CD4-positive, alpha-beta T cell treated with Interleukin-1 beta for 1 hour (primary cell): Measurements from ENCODE around the gene MYO7A.

ENCODE experiments used
- DNase-seq, 2 donors: peaks; one replicate each; pipeline ENCODE4 v3.0.0-alpha.2; 2020 to 2022

Gene MYO7A

GRCh38 chr11:77112641-77113381 lies 15.2 kb upstream of the MYO7A start:
- DNase-seq, result no peak

DNA sequence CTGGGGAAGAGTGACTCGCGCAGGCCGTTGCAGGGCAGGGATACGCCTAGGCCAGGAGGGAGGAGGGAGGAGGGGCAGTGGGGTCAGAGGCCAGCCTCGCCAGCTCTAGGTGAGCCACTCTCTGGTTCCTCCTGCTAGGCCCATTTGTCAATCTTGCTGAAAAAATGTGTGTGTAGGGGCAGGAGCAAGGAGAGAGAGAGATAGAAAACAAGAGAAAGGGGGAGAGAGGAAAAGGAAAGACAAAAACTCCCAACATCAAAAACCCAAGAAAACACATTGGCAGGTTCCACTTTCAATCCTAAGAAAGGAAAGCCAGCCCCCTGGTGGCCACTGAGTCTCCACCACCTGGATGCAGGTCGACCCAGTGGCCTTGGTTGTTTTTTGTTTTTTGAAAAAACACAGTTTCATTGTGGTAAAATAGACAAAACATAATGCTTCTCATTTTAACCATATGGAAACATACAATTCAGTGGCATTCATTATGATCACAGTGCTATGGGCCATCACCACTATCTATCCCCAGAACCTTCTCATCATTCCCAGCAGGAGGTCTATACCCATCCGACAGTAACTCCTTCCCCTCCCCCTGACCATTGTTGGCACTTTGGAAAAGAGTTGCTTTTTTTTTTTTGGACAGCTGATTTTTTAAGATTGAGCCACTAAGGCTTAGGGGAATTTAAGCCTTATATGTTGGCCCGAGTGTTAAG lies 14.5 kb upstream of the MYO7A start:
- DNase-seq, result peak in 1 of 2 donors; percentile 12

DNA sequence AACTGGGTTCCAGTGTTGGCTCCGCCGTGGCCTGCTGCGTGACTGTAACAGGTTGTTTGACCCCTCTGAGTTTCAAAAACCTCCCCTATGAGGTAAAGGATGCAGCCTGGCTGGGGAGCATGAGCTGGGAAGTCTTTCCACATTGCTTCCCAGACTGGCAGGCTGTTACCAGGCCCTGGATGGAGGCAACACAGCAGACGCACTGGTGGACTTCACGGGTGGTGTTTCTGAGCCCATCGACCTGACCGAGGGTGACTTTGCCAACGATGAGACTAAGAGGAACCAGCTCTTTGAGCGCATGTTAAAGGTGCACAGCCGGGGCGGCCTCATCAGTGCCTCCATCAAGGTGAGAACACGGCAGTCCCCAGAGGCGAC lies 14.0 kb upstream of the MYO7A start:
- no peak for DNase-seq

DNA sequence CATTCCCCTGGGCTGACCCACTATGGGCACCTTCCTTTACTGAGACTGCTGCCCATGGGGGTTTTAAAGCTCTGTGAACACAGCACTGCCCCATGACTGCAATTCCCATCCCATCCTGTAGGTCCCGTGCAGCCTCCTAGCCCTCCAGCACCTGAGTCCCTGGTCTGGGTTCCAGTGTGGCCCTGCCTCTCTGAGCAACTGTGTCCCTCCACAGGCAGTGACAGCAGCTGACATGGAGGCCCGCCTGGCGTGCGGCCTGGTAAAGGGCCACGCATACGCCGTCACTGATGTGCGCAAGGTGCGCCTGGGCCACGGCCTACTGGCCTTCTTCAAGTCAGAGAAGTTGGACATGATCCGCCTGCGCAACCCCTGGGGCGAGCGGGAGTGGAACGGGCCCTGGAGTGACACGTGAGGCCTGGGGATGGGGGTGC lies 12.8 kb upstream of the MYO7A start:
- DNase-seq, result no peak

- no peak for DNase-seq
Observed at GRCh38 chr11:77115956-77116355, 12.1 kb upstream of the MYO7A start.

GRCh38 chr11:77117492-77117891 lies 10.6 kb upstream of the MYO7A start:
- DNase-seq, result no peak

GRCh38 chr11:77118086-77118485 lies 10.0 kb upstream of the MYO7A start:
- DNase-seq, result no peak

DNA sequence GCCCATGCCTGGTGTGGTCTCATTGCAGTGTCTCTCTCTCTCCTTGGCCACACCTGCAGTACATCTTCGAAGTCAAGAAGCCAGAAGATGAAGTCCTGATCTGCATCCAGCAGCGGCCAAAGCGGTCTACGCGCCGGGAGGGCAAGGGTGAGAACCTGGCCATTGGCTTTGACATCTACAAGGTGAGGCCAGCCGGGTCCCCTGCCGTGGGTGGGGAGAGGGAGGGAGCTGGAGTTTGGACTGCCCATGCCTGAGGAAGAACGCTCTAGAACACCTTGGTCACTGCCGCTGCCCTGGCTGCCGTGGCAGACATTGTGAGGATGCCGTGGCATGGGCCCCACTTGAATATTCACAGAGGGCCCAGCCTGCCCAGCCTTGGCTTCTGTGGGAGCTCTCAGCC lies 9.1 kb upstream of the MYO7A start:
- DNase-seq, result no peak

DNA sequence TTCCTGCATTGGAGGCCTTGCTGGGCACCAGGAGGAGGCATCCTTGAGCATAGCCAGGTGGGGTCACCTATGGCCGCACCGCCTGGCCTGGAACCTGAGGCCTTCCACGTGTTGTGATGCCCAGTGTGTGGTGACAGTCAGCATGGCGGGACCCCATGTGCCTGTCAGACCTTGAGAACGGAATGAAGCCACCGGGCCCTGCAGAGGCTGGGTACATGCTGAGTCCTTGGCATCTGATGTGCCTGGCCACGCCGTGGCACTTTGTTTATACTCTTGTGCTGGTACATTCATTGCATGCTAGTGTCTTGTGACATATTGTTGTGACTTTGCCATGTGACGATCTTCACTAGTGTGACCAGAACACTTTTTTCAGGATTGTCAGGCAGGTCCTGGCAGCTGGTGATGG lies 8.5 kb upstream of the MYO7A start:
- DNase-seq, result no peak

GRCh38 chr11:77120571-77120970 lies 7.5 kb upstream of the MYO7A start:
- DNase-seq, result no peak

- no peak for DNase-seq
Observed at GRCh38 chr11:77121096-77121640, 6.9 kb upstream of the MYO7A start.

GRCh38 chr11:77121876-77122575 lies 6.0 kb upstream of the MYO7A start:
- DNase-seq, result no peak

DNA sequence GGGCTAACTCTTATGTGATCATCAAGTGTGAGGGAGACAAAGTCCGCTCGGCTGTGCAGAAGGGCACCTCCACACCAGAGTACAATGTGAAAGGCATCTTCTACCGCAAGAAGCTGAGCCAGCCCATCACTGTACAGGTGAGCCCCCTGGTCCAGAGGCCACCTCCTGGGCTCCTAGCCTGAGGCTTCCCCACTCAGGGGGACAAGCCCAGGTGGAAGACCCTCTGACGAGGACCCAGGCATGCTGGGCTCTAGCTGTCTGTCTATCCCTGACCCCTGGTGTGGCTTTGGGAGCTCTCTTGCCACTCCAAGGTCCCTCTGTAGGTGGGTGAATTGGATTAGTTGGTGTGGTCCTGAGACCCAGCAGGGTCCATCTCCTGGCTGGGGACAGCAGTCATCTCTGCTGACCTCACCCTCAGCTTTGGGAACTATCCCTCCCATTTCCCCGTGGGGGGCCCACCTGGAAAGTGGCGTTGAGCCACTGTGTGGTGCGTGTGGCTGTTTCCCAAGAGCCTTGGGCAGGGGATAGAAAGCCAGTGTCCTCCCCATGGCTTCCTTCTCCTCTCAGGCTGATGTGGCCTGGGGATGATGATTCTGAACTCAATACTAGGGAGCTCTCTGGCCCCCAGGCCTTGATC lies 5.4 kb upstream of the MYO7A start:
- DNase-seq, result no peak

DNA sequence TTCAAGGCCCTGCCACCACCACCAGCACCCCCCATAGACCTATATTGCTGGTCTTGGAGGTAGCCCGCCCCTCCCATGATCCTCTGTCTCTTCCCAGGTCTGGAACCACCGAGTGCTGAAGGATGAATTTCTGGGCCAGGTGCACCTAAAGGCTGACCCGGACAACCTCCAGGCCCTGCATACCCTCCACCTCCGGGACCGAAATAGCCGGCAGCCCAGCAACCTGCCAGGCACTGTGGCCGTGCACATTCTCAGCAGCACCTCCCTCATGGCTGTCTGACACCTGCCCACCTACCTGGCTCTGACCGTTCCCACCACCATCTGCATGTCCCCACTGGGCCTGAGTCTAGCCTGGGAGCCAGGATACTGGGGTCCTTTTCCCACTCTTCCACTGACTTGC lies 4.5 kb upstream of the MYO7A start:
- DNase-seq, result no peak

- DNase-seq, result no peak
Observed at GRCh38 chr11:77124041-77124440, 4.0 kb upstream of the MYO7A start.

DNA sequence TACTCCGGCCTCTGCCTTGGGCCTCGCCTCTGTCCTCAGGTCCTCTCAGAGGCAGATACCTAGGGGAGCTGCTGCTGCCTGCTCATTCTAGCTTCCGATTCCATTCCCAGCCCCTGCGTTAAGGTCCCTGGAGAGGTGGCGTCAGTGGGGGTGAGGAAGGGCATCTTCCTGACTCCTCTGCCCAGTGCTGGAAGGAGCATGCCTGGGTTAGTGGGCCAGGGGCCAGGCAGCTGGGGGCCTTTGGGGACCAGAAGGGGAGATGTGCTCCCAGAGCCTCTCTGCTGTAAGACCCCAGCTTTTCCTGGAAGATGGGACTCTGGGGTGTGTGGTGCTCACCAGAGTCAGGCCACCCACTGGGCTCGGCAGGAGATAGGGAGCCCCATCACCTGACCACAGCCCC lies 3.6 kb upstream of the MYO7A start:
- no peak for DNase-seq

DNA sequence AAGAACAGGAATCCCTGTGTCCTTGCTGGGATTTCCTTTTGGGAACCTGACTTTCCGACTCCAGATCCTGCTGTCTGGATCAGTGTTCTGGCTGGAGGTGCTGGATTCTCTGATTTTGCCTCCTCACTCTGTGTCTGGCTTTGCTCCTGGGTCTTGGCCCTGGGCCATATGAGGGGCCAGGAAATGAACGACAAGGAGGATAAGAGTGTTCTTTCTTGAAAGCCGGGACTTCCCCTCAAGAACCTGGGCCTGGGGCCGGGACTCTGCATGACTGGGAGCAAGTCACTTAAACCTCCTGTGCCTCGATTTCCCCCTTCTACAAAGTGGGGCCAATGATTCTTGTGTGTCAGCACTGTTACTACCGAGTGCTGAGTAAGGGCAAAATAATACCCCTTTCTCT lies 2.9 kb upstream of the MYO7A start:
- DNase-seq, result no peak

DNA sequence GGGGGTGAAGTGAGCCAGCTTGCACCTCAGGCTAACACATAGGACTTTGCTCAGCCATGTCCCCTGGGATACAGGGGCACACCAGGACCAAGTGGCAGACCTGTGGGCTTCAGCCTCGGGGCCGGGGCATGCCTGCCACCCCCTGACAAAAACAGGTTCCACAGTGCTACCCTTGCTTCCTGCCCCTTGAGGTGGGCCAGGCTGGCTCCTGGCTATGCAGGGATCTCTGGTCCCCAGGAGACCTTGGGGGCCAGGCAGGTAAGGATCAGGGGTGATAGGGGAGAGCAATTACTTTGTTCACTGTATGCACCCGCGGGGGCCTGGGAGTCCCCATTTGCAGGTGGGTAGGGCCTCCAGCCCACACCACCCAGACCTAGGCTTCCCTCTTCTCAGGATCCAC lies 2.4 kb upstream of the MYO7A start:
- DNase-seq, result no peak

- no peak for DNase-seq
Observed at GRCh38 chr11:77126156-77126775, 1.8 kb upstream of the MYO7A start.

GRCh38 chr11:77126861-77127234 lies 1.2 kb upstream of the MYO7A start:
- DNase-seq, result no peak

DNA sequence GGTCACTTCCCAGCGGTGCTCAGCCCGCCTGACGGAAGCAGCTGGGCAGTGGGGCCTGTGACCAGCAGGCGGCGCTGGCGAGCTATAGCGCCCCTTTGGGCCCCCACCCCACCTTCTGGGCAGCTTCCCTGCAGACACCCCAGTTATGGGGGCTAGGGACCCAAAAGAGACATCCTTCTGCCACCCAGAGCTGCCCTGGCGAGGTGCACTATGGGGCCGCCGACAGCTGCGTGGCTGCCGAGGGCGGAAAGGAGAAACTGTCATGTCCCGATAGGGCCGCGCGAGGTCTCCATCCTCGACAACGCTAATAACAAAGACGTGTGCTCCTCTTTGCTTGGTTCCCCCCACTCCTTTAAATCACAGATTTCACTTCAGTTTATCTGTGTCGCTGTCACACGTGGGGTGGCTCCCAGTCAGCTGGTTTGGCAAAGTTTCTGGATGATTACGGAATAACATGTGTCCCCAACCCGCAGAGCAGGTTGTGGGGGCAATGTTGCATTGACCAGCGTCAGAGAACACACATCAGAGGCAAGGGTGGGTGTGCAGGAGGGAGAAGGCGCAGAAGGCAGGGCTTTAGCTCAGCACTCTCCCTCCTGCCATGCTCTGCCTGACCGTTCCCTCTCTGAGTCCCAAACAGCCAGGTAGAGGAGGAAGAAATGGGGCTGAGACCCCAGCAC lies 673 bp upstream of the MYO7A start:
- peak; percentile 35 to 53 for DNase-seq
